ENCODE data around the gene OSGEPL1. TPM values are rescaled to one million over a fixed set of nuclear protein-coding genes. Genes with fewer than 3 reads are reported as not detected.

The OSGEPL1 gene
- total and polyA plus RNA-seq, 11 donors = 5.7 to 11.0 (median 8.3) TPM

GRCh38 chr2:189799531-189799930 lies 36.9 kb upstream of the OSGEPL1 start:
- intact Hi-C loops (cut with DNase I) = loop anchor here in 5 of 10 donors (10.0 kb wide), 2 partner anchors 265 to 275 kb away; partner anchors contain the start of gene MSTN (in 3 of the 5)
- H3K4me1 ChIP-seq = peaks cover 0 to 19% (median 0%) of the 10 kb centered on the region in 12 donors
- peak in 2 of 4 donors; percentile 68 to 85 for ATAC-seq
- H3K27me3 ChIP-seq = no peaks in the 10 kb centered on the region
- H3K36me3 ChIP-seq = peaks cover 0 to 52% (median 26%) of the 10 kb centered on the region in 9 donors
- no peak overlapping the region for H3K27ac ChIP-seq
- WGBS, 4 donors = 80 to 100% (median 93%) methylated on average over 2 of the region's 2 CpGs
- no peaks in the 10 kb centered on the region for H3K9me3 ChIP-seq
- no peak for DNase-seq
- TF ChIP-seq POLR2A (IDR thresholded peaks at IDR 0.05) (no peak), CTCF (IDR thresholded peaks at IDR 0.05) (no peak)
- no peak overlapping the region for H3K4me3 ChIP-seq

- no peak overlapping the region for H3K4me3 ChIP-seq
- intact Hi-C loops (cut with DNase I) = loop anchor here in 5 of 10 donors (10.0 kb wide), 2 partner anchors 266 to 276 kb away; partner anchors contain the start of gene MSTN (in 3 of the 5)
- peaks cover 0 to 53% (median 32%) of the 10 kb centered on the region in 9 donors for H3K36me3 ChIP-seq
- no peaks in the 10 kb centered on the region for H3K9me3 ChIP-seq
- ATAC-seq = no peak
- H3K27me3 ChIP-seq = no peaks in the 10 kb centered on the region
- no peak overlapping the region for H3K27ac ChIP-seq
- H3K4me1 ChIP-seq = peaks cover 0 to 19% (median 0%) of the 10 kb centered on the region in 12 donors
- TF ChIP-seq CTCF (IDR thresholded peaks at IDR 0.05) (no peak), POLR2A (IDR thresholded peaks at IDR 0.05) (no peak)
- no peak for DNase-seq
These were observed 36.4 kb upstream of the OSGEPL1 start for GRCh38 chr2:189799030-189799331.

GRCh38 chr2:189798312-189799029 lies 35.9 kb upstream of the OSGEPL1 start:
- ATAC-seq (peak; percentile 44 to 71 (median 54)), DNase-seq (no peak)
- H3K36me3 ChIP-seq = peaks cover 0 to 57% (median 37%) of the 10 kb centered on the region in 9 donors
- intact Hi-C loops (cut with DNase I) = loop anchor here in 5 of 10 donors (10.0 kb wide), 2 partner anchors 266 to 276 kb away; partner anchors contain the start of gene MSTN (in 3 of the 5)
- H3K4me3 ChIP-seq = no peak overlapping the region
- TF ChIP-seq CTCF (IDR thresholded peaks at IDR 0.05) = peak in 8 of 12 donors; percentile 14 to 52 (median 40)
- TF ChIP-seq POLR2A (IDR thresholded peaks at IDR 0.05) = no peak
- peaks cover 0 to 19% (median 0%) of the 10 kb centered on the region in 12 donors for H3K4me1 ChIP-seq
- H3K27me3 ChIP-seq = no peaks in the 10 kb centered on the region
- WGBS, 4 donors = 80 to 82% (median 81%) methylated on average over 4 of the region's 4 CpGs
- H3K27ac ChIP-seq = no peak overlapping the region
- H3K9me3 ChIP-seq = no peaks in the 10 kb centered on the region

GRCh38 chr2:189797902-189798301 lies 35.3 kb upstream of the OSGEPL1 start:
- TF ChIP-seq CTCF (IDR thresholded peaks at IDR 0.05) (no peak), POLR2A (IDR thresholded peaks at IDR 0.05) (no peak)
- Histone ChIP-seq H3K36me3 (peaks cover 0 to 62% (median 42%) of the 10 kb centered on the region in 9 donors), H3K27ac (no peak overlapping the region), H3K9me3 (no peaks in the 10 kb centered on the region), H3K27me3 (no peaks in the 10 kb centered on the region), H3K4me3 (no peak overlapping the region), H3K4me1 (peaks cover 0 to 19% (median 0%) of the 10 kb centered on the region in 12 donors)
- DNase-seq = no peak
- 90 to 92% (median 90%) methylated on average over 6 of the region's 6 CpGs for WGBS, 4 donors
- ATAC-seq = no peak
- intact Hi-C loops (cut with DNase I) = loop anchor here in 5 of 10 donors (10.0 kb wide), 2 partner anchors 267 to 277 kb away; partner anchors contain the start of gene MSTN (in 3 of the 5)

All from heart left ventricle (tissue), 16 donors.